HFFc6 (cell line): ENCODE data around the gene GAPVD1. TPM values are rescaled to one million over a fixed set of nuclear protein-coding genes. Genes with fewer than 3 reads are reported as not detected.
"Not testable (repeated sequence)": the region's sequence is repeated elsewhere in the genome, so short reads cannot be mapped to it uniquely, and the experiment has no call there.

Source experiments
- DNase-seq: peaks from one replicate; pipeline ENCODE4 v3.0.0-alpha.2; 2018
- H3K27ac Mint-ChIP-seq: 2 replicates; pipeline ENCODE4 v1.8.0; 2020; ENCODE audit warnings: mild to moderate bottlenecking, mixed read lengths
- H3K27me3 Mint-ChIP-seq: 2 replicates; pipeline ENCODE4 v1.8.0; 2021; ENCODE audit warnings: mild to moderate bottlenecking, moderate library complexity, mixed read lengths; ENCODE audit not compliant: insufficient read depth
- H3K36me3 Mint-ChIP-seq: 2 replicates; pipeline ENCODE4 v1.8.0; 2021; ENCODE audit warnings: low read depth, mixed read lengths
- H3K4me1 Mint-ChIP-seq: 2 replicates; pipeline ENCODE4 v1.8.0; 2020; ENCODE audit warnings: low read depth, mixed read lengths
- H3K4me3 Mint-ChIP-seq: 2 replicates; pipeline ENCODE4 v1.8.0; 2020; ENCODE audit warnings: mild to moderate bottlenecking, moderate library complexity, mixed read lengths
- H3K9me3 Mint-ChIP-seq: 2 replicates; pipeline ENCODE4 v1.8.0; 2020; ENCODE audit warnings: mild to moderate bottlenecking, mixed read lengths
- total RNA-seq, 6 experiments: library from RNA; stranded (reverse); fragmentation: NEBNext Ultra II Directional; extraction: Animal tissue kit (Norgen Biotek cat#: 25700); gene quantifications; 2 replicates in 1 of 6; 3 replicates in 5 of 6; pipeline ENCODE4 v1.2.3, GENCODE V29; 2021
- TF ChIP-seq, protein P1 (sequence below): fragments of 200-600 bp; sonication (generic); IDR thresholded peaks from 2 replicates; pipeline ENCODE4 v1.5.0; 2021; ENCODE audit warnings: antibody characterized with exemption, mild to moderate bottlenecking

Gene GAPVD1
- total RNA-seq, 6 experiments from 2014 or later, result 27.7 to 37.7 (median 34.5) TPM

- H3K4me1 Mint-ChIP-seq, result 0 out of 2 replicates have a peak, but pooled peaks cover 1% of the 10 kb centered on the region
- no peaks in the 10 kb centered on the region; the same call in 1 of the 2 replicates for H3K36me3 Mint-ChIP-seq
- DNase-seq, result no peak
- H3K9me3 Mint-ChIP-seq, result no peaks in the 10 kb centered on the region
- TF ChIP-seq, protein P1, sequence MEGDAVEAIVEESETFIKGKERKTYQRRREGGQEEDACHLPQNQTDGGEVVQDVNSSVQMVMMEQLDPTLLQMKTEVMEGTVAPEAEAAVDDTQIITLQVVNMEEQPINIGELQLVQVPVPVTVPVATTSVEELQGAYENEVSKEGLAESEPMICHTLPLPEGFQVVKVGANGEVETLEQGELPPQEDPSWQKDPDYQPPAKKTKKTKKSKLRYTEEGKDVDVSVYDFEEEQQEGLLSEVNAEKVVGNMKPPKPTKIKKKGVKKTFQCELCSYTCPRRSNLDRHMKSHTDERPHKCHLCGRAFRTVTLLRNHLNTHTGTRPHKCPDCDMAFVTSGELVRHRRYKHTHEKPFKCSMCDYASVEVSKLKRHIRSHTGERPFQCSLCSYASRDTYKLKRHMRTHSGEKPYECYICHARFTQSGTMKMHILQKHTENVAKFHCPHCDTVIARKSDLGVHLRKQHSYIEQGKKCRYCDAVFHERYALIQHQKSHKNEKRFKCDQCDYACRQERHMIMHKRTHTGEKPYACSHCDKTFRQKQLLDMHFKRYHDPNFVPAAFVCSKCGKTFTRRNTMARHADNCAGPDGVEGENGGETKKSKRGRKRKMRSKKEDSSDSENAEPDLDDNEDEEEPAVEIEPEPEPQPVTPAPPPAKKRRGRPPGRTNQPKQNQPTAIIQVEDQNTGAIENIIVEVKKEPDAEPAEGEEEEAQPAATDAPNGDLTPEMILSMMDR, result no peak
- H3K27ac Mint-ChIP-seq, result no peak overlapping the region
- peaks cover 3% of the 10 kb centered on the region; the same call in 1 of the 2 replicates for H3K27me3 Mint-ChIP-seq
- H3K4me3 Mint-ChIP-seq, result no peak overlapping the region
Observed at GRCh38 chr9:125399165-125399564, 137.5 kb downstream of the GAPVD1 start.

DNA sequence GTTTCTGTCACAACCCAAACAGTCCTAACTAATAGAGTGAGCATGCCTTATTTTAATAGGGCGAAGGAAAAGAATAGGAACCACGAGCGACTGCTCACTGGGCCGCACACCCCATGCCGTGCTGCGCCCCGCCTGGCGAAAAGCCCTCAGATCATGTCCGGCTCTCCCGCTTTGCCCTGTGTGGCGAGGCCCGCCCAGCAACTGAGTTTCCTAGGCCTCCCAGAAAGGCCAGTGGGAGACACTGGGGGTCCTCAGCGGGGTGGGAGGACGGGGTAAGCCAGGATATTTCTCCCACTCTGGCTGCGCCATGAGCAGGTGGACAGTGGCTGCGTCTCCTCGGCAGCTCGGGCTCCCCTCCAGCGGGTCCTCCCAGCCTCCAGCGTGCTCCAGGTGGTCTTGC, 138.0 kb downstream of the GAPVD1 start:
- Mint-ChIP-seq H3K36me3 (no peaks in the 10 kb centered on the region; the same call in 1 of the 2 replicates), H3K27ac (no peak overlapping the region), H3K27me3 (peaks cover 3% of the 10 kb centered on the region; the same call in 1 of the 2 replicates), H3K9me3 (no peaks in the 10 kb centered on the region), H3K4me1 (no peaks in the 10 kb centered on the region), H3K4me3 (no peak overlapping the region)
- TF ChIP-seq, protein P1, result no peak
- DNase-seq, result no peak

GRCh38 chr9:125400232-125400631, 138.6 kb downstream of the GAPVD1 start:
- not testable (repeated sequence) for H3K27ac Mint-ChIP-seq, H3K27me3 Mint-ChIP-seq, H3K4me1 Mint-ChIP-seq, H3K36me3 Mint-ChIP-seq, H3K9me3 Mint-ChIP-seq, H3K4me3 Mint-ChIP-seq, DNase-seq

- H3K4me3 Mint-ChIP-seq, result no peak overlapping the region
- TF ChIP-seq, protein P1, result no peak
- no peaks in the 10 kb centered on the region for H3K9me3 Mint-ChIP-seq
- H3K4me1 Mint-ChIP-seq, result peaks cover 5% of the 10 kb centered on the region
- H3K27me3 Mint-ChIP-seq, result peaks cover 3% of the 10 kb centered on the region; the same call in 1 of the 2 replicates
- no peak for DNase-seq
- H3K27ac Mint-ChIP-seq, result no peak overlapping the region
- no peaks in the 10 kb centered on the region for H3K36me3 Mint-ChIP-seq
Observed at GRCh38 chr9:125400725-125401716, 139.4 kb downstream of the GAPVD1 start.

GRCh38 chr9:125404733-125405132, 143.1 kb downstream of the GAPVD1 start:
- no peak overlapping the region for H3K4me3 Mint-ChIP-seq
- peaks cover 2% of the 10 kb centered on the region; the same call in 1 of the 2 replicates for H3K27me3 Mint-ChIP-seq
- H3K27ac Mint-ChIP-seq, result no peak overlapping the region
- DNase-seq, result no peak
- H3K36me3 Mint-ChIP-seq, result peaks cover 2% of the 10 kb centered on the region; the same call in 1 of the 2 replicates
- H3K9me3 Mint-ChIP-seq, result peaks cover 3% of the 10 kb centered on the region; the same call in 1 of the 2 replicates
- H3K4me1 Mint-ChIP-seq, result peaks cover 24% of the 10 kb centered on the region
- TF ChIP-seq, protein P1, result no peak
